T1000 (cell line): ENCODE measurements around the gene CHST2.
"Not testable (repeated sequence)": the region's sequence is repeated elsewhere in the genome, so short reads cannot be mapped to it uniquely, and the experiment has no call there.

Experiments used
- DNase-seq: peaks from one replicate; lab custom pipeline; 2025; ENCODE audit warnings: mixed read lengths; lab: John Stamatoyannopoulos, UW

CHST2 gene

GRCh38 chr3:143119009-143119914 lies at the start of gene CHST2:
Gene CHST2, plus strand, starts transcription at chr3:143119771. Its CDS starts 1,046 bp downstream, at chr3:143120817.
- peak; percentile 59 for DNase-seq

- peak; percentile 78 for DNase-seq
Measured at GRCh38 chr3:143070977-143071551, 48.5 kb upstream of the CHST2 start.

GRCh38 chr3:143071776-143072175 lies 47.8 kb upstream of the CHST2 start:
- DNase-seq: no peak

GRCh38 chr3:143072298-143073020 lies 47.1 kb upstream of the CHST2 start:
- DNase-seq: not testable (repeated sequence)

GRCh38 chr3:143073541-143073940 lies 46.0 kb upstream of the CHST2 start:
- DNase-seq: not testable (repeated sequence)

GRCh38 chr3:143073983-143074382 lies 45.6 kb upstream of the CHST2 start:
- not testable (repeated sequence) for DNase-seq

GRCh38 chr3:143078883-143079282 lies 40.7 kb upstream of the CHST2 start:
- no peak for DNase-seq

- no peak for DNase-seq
Measured at GRCh38 chr3:143080196-143080595, 39.4 kb upstream of the CHST2 start.

- no peak for DNase-seq
Measured at GRCh38 chr3:143081365-143081764, 38.2 kb upstream of the CHST2 start.

- DNase-seq: no peak
Measured at GRCh38 chr3:143081844-143082778, 37.5 kb upstream of the CHST2 start.

- DNase-seq: no peak
Measured at GRCh38 chr3:143083781-143084180, 35.8 kb upstream of the CHST2 start.

- DNase-seq: no peak
Measured at GRCh38 chr3:143084856-143085731, 34.5 kb upstream of the CHST2 start.

GRCh38 chr3:143088835-143089234 lies 30.7 kb upstream of the CHST2 start:
- no peak for DNase-seq

- DNase-seq: no peak
Measured at GRCh38 chr3:143089965-143090364, 29.6 kb upstream of the CHST2 start.

- DNase-seq: no peak
Measured at GRCh38 chr3:143090486-143090885, 29.1 kb upstream of the CHST2 start.

GRCh38 chr3:143090976-143091837 lies 28.4 kb upstream of the CHST2 start:
- no peak for DNase-seq

GRCh38 chr3:143092191-143092590 lies 27.4 kb upstream of the CHST2 start:
- no peak for DNase-seq

GRCh38 chr3:143095813-143096212 lies 23.8 kb upstream of the CHST2 start:
- DNase-seq: no peak

GRCh38 chr3:143098032-143098764 lies 21.4 kb upstream of the CHST2 start:
- DNase-seq: no peak
